DMS153 (cell line): Measurements from ENCODE around the gene ZNF814.
"Not testable (repeated sequence)": the region's sequence is repeated elsewhere in the genome, so short reads cannot be mapped to it uniquely, and the experiment has no call there.

Experiments used
- DNase-seq: peaks from one replicate; lab custom pipeline; 2025; lab: John Stamatoyannopoulos, UW

The ZNF814 gene

GRCh38 chr19:57862351-57862750 lies 26.5 kb downstream of the ZNF814 start:
- DNase-seq: not testable (repeated sequence)

- DNase-seq: not testable (repeated sequence)
Observed at GRCh38 chr19:57854117-57854516, 34.7 kb downstream of the ZNF814 start.

- not testable (repeated sequence) for DNase-seq
Observed at GRCh38 chr19:57851812-57852603, 36.8 kb downstream of the ZNF814 start.

GRCh38 chr19:57850553-57851017 lies 38.3 kb downstream of the ZNF814 start:
- DNase-seq: no peak

DNA sequence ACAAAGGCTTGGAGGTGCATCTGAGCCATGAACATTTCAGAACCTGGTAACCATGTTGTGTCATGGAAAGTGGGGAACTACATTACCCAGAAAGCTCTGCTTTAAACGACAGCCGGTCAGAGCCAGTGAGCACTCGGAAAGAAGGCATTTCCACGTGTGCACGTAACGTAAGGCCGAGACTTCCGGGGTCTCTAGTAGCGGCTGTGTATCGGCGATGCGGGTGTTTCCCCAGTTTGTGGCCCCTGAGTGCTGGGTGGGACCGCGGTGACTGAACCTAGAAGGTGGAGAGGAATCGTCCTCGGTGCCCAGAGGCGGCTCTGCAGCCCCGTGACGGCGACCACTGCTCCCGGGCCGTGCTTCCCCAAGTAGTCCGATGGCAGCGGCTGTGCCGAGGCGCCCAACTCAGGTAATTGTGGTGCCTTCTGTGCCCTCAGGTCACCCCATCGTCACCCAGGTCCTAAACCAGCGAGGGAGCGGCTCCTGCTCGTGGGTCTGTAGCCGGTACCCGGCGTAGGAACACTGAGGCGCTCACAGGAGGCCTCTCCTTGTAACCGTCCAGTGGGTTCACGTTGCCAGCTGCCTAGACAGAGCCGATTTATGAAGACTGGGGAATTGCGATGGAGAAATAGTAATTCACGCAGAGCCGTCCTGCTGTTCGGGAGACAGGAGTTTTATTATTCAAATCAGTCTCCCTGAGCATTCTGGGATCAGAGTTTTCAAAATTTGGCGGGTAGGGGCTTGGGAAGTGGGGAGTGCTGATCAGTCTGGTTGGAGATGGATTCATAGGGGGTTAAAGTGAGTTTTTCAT lies 39.0 kb downstream of the ZNF814 start, which contains the start of gene ZNF587:
Gene ZNF587 (plus strand): TSS at position 194 of the 808 bp plus-strand sequence. CDS start 180 bp downstream, at position 374.
- DNase-seq: peak; percentile 44

DNA sequence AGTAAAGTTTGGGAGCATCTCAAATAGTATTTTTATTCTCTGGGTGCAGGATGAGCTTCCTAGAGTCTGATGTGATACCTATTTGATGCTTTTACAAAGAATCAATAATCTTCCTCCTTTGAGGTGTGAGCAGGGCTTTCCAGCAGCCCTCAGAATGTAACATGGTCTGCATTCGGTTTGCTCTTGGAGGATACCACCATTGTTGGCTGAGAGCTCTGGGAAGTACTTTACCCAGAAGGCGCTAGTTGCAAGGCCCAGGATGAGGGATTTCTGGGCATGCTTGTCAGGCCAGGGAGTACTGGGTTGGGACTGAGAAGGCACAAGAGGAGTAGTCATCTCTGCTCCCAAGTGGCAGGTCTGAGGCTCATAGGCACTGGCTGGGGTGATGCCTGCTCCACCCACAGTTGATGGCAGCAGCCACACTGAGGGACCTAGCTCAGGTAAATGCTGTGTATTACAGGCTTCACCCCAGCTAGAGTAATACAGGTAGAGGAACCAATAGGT lies 39.6 kb downstream of the ZNF814 start:
- DNase-seq: not testable (repeated sequence)

- DNase-seq: not testable (repeated sequence)
Observed at GRCh38 chr19:57847164-57847563, 41.7 kb downstream of the ZNF814 start.

GRCh38 chr19:57841122-57841763 lies 47.6 kb downstream of the ZNF814 start:
- no peak for DNase-seq

GRCh38 chr19:57838622-57839191 lies 50.1 kb downstream of the ZNF814 start:
- not testable (repeated sequence) for DNase-seq

GRCh38 chr19:57836991-57837390 lies 51.8 kb downstream of the ZNF814 start:
- not testable (repeated sequence) for DNase-seq

- DNase-seq: no peak
Observed at GRCh38 chr19:57830071-57830602, 58.7 kb downstream of the ZNF814 start, which contains the start of gene ZNF587B. TSS of gene ZNF587B (plus strand) at chr19:57830299. CDS start at chr19:57830529, 230 bp downstream.

- no peak for DNase-seq
Observed at GRCh38 chr19:57829316-57829715, 59.5 kb downstream of the ZNF814 start.

GRCh38 chr19:57825511-57825910 lies 63.3 kb downstream of the ZNF814 start:
- no peak for DNase-seq

GRCh38 chr19:57823608-57824007 lies 65.2 kb downstream of the ZNF814 start:
- not testable (repeated sequence) for DNase-seq

DNA sequence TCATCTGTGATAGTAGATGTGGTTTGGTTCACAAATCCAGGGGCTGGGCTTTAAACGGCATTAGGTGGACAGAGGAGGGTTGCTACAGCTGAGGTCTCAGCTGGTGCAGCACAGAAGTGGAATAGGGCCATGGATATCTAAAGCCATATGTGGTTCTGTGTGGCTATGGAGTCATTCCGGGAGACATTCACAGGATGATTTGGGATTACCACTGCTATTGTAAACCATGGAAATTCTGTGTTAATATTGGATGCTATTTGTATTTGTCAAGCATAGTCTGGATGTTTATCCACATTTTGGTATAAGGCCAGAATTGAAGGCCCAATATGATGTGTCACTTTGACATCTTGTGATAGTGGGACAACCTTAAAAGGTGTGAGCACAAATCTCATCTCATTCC lies 65.7 kb downstream of the ZNF814 start:
- DNase-seq: not testable (repeated sequence)

DNA sequence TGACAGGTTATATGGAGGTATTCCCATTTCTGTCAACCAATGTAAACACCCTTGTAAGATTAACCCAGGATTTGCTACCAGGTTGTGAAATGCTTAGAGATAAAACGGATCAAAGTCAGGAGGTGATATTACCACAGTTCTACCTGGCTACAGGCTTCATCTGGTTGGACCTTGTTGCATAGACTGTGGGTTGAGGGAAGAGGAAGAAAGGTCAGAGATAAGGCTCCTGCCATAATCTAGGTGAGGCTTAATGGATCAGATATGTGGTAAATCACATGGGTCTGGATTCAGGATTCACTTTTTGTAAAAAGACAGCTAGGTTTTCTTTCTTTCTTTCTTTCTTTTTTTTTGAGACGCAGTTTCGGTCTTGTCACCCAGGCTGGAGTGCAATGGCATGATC lies 67.3 kb downstream of the ZNF814 start:
- DNase-seq: not testable (repeated sequence)

DNA sequence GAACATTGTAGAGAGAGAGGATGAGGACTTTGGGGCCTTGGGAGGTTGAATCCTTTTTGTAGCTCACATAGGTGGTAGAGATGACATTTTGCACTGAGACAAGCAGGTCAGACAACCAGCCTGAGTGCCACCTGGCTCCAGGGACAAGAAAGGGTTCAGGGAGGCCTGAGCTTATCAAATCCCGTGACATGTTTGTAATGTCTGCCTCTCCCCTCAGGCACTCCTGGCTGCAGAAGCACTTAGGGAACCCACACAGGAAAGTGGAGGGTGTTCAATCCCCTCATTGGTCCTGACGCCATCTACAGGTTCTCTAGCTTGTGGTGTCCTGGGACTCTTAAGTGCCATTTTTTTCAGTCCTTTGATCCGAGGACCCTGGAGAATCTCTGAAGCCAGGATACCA lies 67.7 kb downstream of the ZNF814 start:
- DNase-seq: not testable (repeated sequence)

DNA sequence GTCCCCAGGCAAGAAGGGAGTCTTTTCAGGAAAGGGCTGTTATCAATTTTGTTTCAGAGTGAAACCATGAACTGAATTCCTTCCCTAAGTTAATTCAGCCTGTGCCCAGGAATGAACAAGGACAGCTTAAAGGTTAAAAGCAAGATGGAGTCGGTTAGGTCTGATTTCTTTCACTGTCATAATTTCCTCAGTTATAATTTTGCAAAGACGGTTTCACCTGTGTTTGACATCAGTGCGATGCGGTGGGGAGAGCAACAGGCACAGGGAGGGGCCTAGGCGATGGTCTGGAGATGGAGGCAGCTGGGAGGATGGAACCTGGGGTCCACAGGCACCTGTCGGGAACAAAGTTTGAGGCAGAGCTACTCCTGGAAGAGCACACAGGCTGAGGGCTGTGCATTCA lies 68.2 kb downstream of the ZNF814 start:
- DNase-seq: no peak

DNA sequence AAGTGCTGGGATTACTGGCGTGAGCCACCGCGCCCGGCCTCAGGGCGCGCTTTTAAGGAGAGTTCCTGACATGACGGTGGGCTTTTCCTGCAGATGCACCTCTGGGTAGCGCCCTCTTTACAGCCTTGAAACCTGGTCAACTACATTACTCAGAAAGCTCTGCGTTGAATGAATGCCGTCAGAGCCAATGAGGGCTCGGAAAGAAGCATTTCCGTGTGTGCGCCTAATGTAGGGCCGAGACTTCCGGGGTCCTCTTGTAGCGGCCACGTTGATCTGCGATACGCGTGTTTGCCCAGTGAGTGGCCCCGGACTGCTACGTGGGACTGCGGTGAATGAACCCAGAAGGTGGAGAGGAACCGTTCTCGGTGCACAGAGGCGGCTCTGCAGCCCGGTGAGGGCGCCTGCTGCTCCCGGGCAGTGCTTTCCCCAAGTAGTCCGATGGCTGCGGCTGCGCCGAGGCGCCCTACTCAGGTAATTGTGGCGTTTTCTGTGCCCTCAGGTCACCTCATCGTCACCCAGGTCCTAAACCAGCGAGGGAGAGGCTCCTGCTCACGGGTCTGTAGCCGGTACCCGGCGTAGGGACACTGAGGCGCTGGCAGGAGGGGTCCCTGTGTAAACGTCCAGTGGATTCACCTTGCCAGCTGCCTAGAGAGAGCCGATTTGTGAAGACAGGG lies 69.2 kb downstream of the ZNF814 start:
- DNase-seq: peak; percentile 79

DNA sequence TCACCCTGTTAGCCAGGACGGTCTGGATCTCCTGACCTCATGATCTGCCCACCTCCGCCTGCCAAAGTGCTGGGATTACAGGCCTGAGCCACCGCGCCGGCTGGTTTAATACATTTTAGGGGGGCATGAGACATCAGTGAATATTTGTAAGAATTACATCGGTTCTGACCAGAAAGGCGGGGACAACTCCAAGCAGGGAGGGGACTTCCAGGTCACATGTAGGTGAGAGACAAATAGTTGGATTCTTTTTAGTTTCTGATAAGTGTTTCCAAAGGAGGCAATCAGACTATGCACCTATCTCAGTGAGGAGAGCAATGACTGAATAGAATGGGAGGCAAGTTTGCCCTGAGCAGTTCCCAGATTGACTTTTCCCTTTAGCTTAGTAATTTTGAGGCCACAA lies 70.5 kb downstream of the ZNF814 start:
- DNase-seq: no peak

DNA sequence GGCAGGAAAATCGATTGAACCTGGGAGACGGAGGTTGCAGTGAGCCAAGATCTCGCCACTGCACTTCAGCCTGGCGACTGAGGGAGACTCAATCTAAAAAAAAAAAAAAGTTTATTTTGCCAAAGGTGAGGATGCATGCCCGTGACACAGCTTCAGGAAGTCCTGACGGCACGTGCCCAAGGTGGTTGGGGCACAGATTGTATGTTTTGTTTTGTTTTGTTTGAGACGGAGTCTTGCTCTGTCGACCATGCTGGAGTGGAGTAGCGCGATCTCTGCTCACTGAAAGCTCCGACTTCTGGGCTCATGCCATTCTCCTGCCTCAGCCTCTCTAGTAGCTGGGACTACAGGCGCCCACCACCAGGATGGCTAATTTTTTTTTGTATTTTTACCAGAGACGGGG lies 70.9 kb downstream of the ZNF814 start:
- DNase-seq: no peak
